ENCODE results near the gene MTX3.

The MTX3 gene

DNA sequence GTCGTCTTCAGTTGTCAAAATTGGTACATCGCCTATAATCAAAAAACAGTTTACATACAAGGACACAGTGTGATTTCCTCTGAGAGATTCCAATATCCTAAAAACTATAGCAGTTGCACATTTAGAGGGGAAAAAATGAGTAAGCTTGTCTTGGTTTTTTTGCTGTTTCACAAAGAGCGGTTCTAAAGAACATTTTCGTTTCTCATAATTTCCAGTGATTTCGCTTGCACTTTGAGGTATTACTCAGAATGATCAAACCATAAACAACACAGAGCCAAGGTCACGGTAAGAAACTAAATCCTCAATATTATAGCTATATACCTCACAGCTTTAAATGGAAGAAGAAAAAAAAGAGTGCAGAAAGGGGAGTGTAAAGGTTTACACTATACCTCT is 861 bp downstream of the MTX3 start:
- no peaks in the 10 kb centered on the region for H3K9me3 ChIP-seq (ENCODE audit: control insufficient read depth, insufficient read depth, low read depth, low read length)
- peak overlapping the region; percentile 70 for H3K4me3 ChIP-seq (ENCODE audit: low read depth, low read length)
- H3K27ac ChIP-seq (ENCODE audit: extremely low read depth, low read depth, low read length) = peak overlapping the region; percentile 89; the same call in 1 of the 2 replicates
- peaks cover 16 to 37% of the 10 kb centered on the region in 2 experiments for H3K36me3 ChIP-seq (ENCODE audit: control insufficient read depth in 2 of 2, insufficient read depth in 1 of 2, low read length in 2 of 2)
- ChIA-PET CTCF (interaction anchor here (0.6 to 1.9 kb wide), 3 partner anchors 56 to 103 kb away, joined by 3 to 7 read pairs (median 4); no protein-coding TSS in a partner anchor), POLR2A (interaction anchor here (1.3 to 1.5 kb wide), 2 partner anchors 22 to 266 kb away, joined by 3 read pairs; partner anchors contain the start of gene SERINC5)
- H3K4me1 ChIP-seq (ENCODE audit: control insufficient read depth, insufficient read depth, low read length) = peaks cover 10% of the 10 kb centered on the region
- TF ChIP-seq ZNF354C (tag by site-specific recombination; IDR thresholded peaks at IDR 0.05; ENCODE audit: borderline replicate concordance, low read depth) (no peak), ZNF596 (tag by site-specific recombination; IDR thresholded peaks at IDR 0.05) (no peak), ZNF202 (tag by site-specific recombination; IDR thresholded peaks at IDR 0.05; ENCODE audit: borderline replicate concordance) (no peak)

DNA sequence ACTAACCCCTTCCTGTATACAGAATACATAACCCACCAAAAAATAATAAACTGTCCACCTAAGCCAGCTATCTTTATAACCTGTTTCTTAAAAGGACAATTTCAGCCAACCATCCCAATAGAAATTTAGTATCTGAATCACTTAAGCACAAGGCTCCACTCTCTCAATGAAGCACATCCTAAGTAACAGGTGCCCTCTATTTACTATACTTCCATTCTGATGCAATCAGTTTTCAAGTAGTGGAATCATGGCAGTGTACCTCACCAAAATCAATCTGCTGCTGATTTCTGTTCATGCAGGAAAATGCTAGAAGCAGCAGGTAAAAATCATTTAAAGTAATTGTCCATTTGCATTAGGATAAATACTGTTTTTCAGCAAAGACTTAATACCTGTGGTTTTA is 4.8 kb downstream of the MTX3 start:
- TF ChIP-seq YY1 (tag by site-specific recombination; IDR thresholded peaks at IDR 0.05) = no peak
- TF ChIP-seq GLIS1 (tag by site-specific recombination; IDR thresholded peaks at IDR 0.05) = no peak
- peak; percentile 91 for TF ChIP-seq SCRT2 (tag by site-specific recombination; IDR thresholded peaks at IDR 0.05)
- TF ChIP-seq ZNF571 (tag by site-specific recombination; IDR thresholded peaks at IDR 0.05) = no peak
- TF ChIP-seq ZBTB1 (tag by site-specific recombination; IDR thresholded peaks at IDR 0.05) = no peak
- TF ChIP-seq OSR2 (tag by site-specific recombination; IDR thresholded peaks at IDR 0.05) = no peak
- Histone ChIP-seq H3K27ac (ENCODE audit: extremely low read depth, low read depth, low read length) (no peak overlapping the region), H3K9me3 (ENCODE audit: control insufficient read depth, insufficient read depth, low read depth, low read length) (no peaks in the 10 kb centered on the region), H3K4me3 (ENCODE audit: low read depth, low read length) (no peak overlapping the region), H3K36me3 (ENCODE audit: control insufficient read depth in 2 of 2, insufficient read depth in 1 of 2, low read length in 2 of 2) (peaks cover 47 to 73% of the 10 kb centered on the region in 2 experiments), H3K4me1 (ENCODE audit: control insufficient read depth, insufficient read depth, low read length) (peaks cover 5% of the 10 kb centered on the region; the same call in 1 of the 2 replicates)
- ChIA-PET CTCF (no interaction called here), POLR2A (no interaction called here)

GRCh38 chr5:79985288-79985687 is 5.8 kb downstream of the MTX3 start:
- no peaks in the 10 kb centered on the region for H3K9me3 ChIP-seq (ENCODE audit: control insufficient read depth, insufficient read depth, low read depth, low read length)
- peaks cover 5% of the 10 kb centered on the region; the same call in 1 of the 2 replicates for H3K4me1 ChIP-seq (ENCODE audit: control insufficient read depth, insufficient read depth, low read length)
- TF ChIP-seq ZNF610 (tag by site-specific recombination; IDR thresholded peaks at IDR 0.05; ENCODE audit: borderline replicate concordance) (no peak), ZNF394 (tag by site-specific recombination; IDR thresholded peaks at IDR 0.05; ENCODE audit: borderline replicate concordance) (no peak), ZNF596 (tag by site-specific recombination; IDR thresholded peaks at IDR 0.05) (no peak)
- no peak overlapping the region for H3K4me3 ChIP-seq (ENCODE audit: low read depth, low read length)
- POLR2A ChIA-PET = no interaction called here
- CTCF ChIA-PET = interaction anchor here (0.7 kb wide), 1 partner anchor 98 kb away, joined by 3 read pairs; no protein-coding TSS in a partner anchor
- H3K36me3 ChIP-seq (ENCODE audit: control insufficient read depth in 2 of 2, insufficient read depth in 1 of 2, low read length in 2 of 2) = peaks cover 57 to 83% of the 10 kb centered on the region in 2 experiments
- H3K27ac ChIP-seq (ENCODE audit: extremely low read depth, low read depth, low read length) = no peak overlapping the region

GRCh38 chr5:79984363-79984762 is 6.7 kb downstream of the MTX3 start:
- H3K27ac ChIP-seq (ENCODE audit: extremely low read depth, low read depth, low read length) = no peak overlapping the region
- ChIA-PET CTCF (no interaction called here), POLR2A (no interaction called here)
- TF ChIP-seq YY2 (tag by site-specific recombination; IDR thresholded peaks at IDR 0.05) = no peak
- no peak for TF ChIP-seq KLF1 (tag by site-specific recombination; IDR thresholded peaks at IDR 0.05)
- no peak for TF ChIP-seq KLF16 (tag by site-specific recombination; IDR thresholded peaks at IDR 0.05)
- TF ChIP-seq ZNF239 (tag by site-specific recombination; IDR thresholded peaks at IDR 0.05) = no peak
- TF ChIP-seq PRDM6 (tag by site-specific recombination; IDR thresholded peaks at IDR 0.05) = no peak
- no peak for TF ChIP-seq ZNF274 (IDR thresholded peaks at IDR 0.05; ENCODE audit: low read length)
- TF ChIP-seq ZNF274 (tag by site-specific recombination; IDR thresholded peaks at IDR 0.05; ENCODE audit: borderline replicate concordance) = no peak
- no peak for TF ChIP-seq ZBTB48 (tag by site-specific recombination; IDR thresholded peaks at IDR 0.05)
- TF ChIP-seq ZNF624 (tag by site-specific recombination; IDR thresholded peaks at IDR 0.05) = no peak
- no peak for TF ChIP-seq ZNF26 (tag by site-specific recombination; IDR thresholded peaks at IDR 0.05)
- no peak for TF ChIP-seq ZNF114 (tag by site-specific recombination; IDR thresholded peaks at IDR 0.05)
- no peak for TF ChIP-seq REPIN1 (tag by site-specific recombination; IDR thresholded peaks at IDR 0.05; ENCODE audit: low read depth)
- no peak for TF ChIP-seq ZNF747 (tag by site-specific recombination; IDR thresholded peaks at IDR 0.05)
- no peak for TF ChIP-seq ZIC2 (tag by site-specific recombination; IDR thresholded peaks at IDR 0.05)
- H3K9me3 ChIP-seq (ENCODE audit: control insufficient read depth, insufficient read depth, low read depth, low read length) = no peaks in the 10 kb centered on the region
- H3K4me1 ChIP-seq (ENCODE audit: control insufficient read depth, insufficient read depth, low read length) = no peaks in the 10 kb centered on the region
- no peak overlapping the region for H3K4me3 ChIP-seq (ENCODE audit: low read depth, low read length)
- H3K36me3 ChIP-seq (ENCODE audit: control insufficient read depth in 2 of 2, insufficient read depth in 1 of 2, low read length in 2 of 2) = peaks cover 58 to 88% of the 10 kb centered on the region in 2 experiments
